Parathyroid adenoma (tissue), 2 donors: ENCODE measurements around the gene EML1.

ENCODE experiments used
- H2AFZ ChIP-seq: fragments of 300-600 bp; sonication (generic); one replicate; pipeline ENCODE4 v1.7.0; 2017; ENCODE audit warnings: antibody characterized with exemption, mild to moderate bottlenecking
- H3K27ac ChIP-seq: fragments of 300-600 bp; sonication (generic); one replicate; pipeline ENCODE4 v1.7.0; 2017
- H3K27me3 ChIP-seq: fragments of 300-600 bp; sonication (generic); one replicate; pipeline ENCODE4 v1.7.0; 2017; ENCODE audit warnings: low read length; ENCODE audit not compliant: control insufficient read depth, insufficient read depth
- H3K36me3 ChIP-seq: fragments of 300-600 bp; sonication (generic); one replicate; pipeline ENCODE4 v1.7.0; 2017; ENCODE audit warnings: low read length; ENCODE audit not compliant: control insufficient read depth, insufficient read depth
- H3K4me1 ChIP-seq: fragments of 300-600 bp; sonication (generic); one replicate; pipeline ENCODE4 v1.7.0; 2017; ENCODE audit warnings: control low read depth
- H3K4me2 ChIP-seq: fragments of 300-600 bp; sonication (generic); one replicate; pipeline ENCODE4 v1.7.0; 2017; ENCODE audit warnings: low read length
- H3K4me3 ChIP-seq: fragments of 300-600 bp; sonication (generic); one replicate; pipeline ENCODE4 v1.7.0; 2017; ENCODE audit warnings: low read depth, low read length
- H3K79me2 ChIP-seq: fragments of 300-600 bp; sonication (generic); one replicate; pipeline ENCODE4 v1.7.0; 2017; ENCODE audit warnings: control low read depth
- H3K9ac ChIP-seq: fragments of 300-600 bp; sonication (generic); one replicate; pipeline ENCODE4 v1.7.0; 2017; ENCODE audit warnings: mild to moderate bottlenecking
- H3K9me3 ChIP-seq: fragments of 300-600 bp; sonication (generic); one replicate; pipeline ENCODE4 v1.7.0; 2017; ENCODE audit warnings: low read length; ENCODE audit not compliant: control insufficient read depth
- CTCF ChIP-seq: fragments of 300-600 bp; sonication (generic); IDR thresholded peaks from one replicate; pipeline ENCODE4 v1.7.0; 2017; ENCODE audit warnings: antibody characterized with exemption, mild to moderate bottlenecking
- donor health status: primary hyperparathyroidism.

The EML1 gene

DNA sequence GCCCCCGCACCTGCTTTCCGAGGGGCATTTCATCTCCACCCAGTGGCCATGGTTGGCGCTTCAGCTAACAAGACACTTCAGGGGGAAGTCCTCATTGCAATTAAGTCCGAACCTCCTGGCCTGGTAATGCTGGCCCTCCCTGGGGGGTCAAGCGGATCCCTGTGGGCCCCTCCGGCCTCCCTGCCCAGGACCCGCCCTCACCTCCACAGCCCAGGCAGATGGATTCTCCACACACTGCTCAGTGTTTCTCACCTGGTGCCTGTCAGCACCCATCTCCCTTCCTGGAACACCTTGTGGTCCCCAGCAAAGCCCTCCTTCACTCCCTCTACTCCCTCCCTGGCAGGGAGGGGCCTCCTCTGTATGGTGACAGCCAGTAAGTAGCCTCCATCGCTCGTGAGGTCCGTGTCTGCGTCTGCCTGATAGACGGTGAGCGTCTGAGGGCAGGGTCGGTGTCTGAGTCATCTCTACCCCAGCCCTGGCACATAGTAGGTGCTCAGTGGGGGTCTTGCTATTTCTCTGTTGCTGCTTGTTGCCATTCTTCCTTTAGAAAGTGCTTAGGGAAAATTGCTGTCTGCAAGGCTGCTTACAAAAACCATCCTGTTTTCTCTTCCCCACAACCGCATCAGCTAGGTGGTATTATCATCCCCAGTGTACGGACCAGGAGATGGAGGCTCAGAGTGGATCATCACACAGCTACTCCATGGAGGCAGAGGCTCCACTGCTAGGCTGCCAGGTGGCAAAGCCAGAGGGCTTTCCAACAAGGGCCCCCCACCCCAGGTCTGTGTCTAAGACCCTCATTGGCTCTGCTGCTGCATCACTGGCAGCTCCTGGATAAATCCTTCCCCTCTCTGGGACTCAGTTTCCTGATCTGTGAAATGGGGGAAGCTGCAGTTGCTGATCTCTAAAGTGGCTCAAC lies 39.7 kb upstream of the EML1 start:
- no peaks in the 10 kb centered on the region for H3K4me1 ChIP-seq
- H3K9ac ChIP-seq = no peak overlapping the region
- no peaks in the 10 kb centered on the region for H3K27me3 ChIP-seq
- H3K36me3 ChIP-seq = no peaks in the 10 kb centered on the region
- no peaks in the 10 kb centered on the region for H3K9me3 ChIP-seq
- no peak overlapping the region for H3K27ac ChIP-seq
- no peak overlapping the region for H3K4me3 ChIP-seq
- no peaks in the 10 kb centered on the region for H3K79me2 ChIP-seq
- no peak for TF ChIP-seq CTCF
- no peak overlapping the region for H3K4me2 ChIP-seq
- H2AFZ ChIP-seq = no peak overlapping the region

DNA sequence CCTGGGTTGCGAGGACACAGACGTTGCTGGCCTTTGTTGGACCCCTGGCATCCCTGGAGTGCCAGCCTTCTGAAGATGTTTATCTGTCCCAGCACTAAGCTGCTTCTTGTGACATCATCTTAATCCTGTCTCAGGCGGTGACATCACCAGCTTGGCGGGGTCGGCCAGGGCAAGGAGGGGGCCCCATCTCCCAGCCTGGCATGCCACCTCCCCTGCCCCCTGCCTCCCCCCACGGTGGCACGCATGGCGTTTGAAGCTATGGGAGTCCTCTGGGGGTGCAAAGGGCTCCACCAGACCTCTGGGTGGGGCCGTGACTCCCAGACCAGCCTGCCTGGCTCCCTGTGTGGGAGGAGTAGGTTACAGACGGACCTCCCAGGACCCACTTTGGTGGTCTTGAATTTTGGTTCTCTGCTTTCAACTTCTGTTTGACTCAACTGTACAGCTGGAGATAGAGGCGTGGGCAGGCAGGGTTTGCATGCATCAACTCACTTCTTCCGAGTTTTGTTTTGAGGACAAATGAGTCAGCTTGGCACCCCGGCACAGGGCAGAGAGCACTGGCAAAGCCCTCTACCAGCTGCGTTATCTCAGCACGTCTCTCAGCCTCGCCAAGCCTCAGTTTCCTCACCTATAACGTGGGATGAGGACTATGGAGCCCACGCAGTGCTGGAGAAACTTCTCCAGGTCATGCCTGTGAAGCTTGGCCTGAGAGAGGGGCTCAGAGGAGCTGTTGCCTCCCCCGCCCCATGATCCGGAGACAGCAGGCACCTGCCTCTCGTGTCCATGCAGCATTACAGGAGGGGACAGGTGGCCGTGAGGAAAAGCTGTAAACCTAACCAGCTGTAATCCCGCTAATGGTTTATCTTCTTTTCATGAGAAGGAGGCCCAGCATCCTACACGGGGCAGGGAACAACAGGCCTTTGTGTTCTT lies 38.8 kb upstream of the EML1 start:
- TF ChIP-seq CTCF = no peak
- H3K27ac ChIP-seq = no peak overlapping the region
- H3K36me3 ChIP-seq = no peaks in the 10 kb centered on the region
- H3K4me3 ChIP-seq = no peak overlapping the region
- H3K79me2 ChIP-seq = no peaks in the 10 kb centered on the region
- H3K4me1 ChIP-seq = no peaks in the 10 kb centered on the region
- H3K4me2 ChIP-seq = no peak overlapping the region
- H3K9ac ChIP-seq = no peak overlapping the region
- H3K27me3 ChIP-seq = no peaks in the 10 kb centered on the region
- H2AFZ ChIP-seq = no peak overlapping the region
- H3K9me3 ChIP-seq = no peaks in the 10 kb centered on the region

DNA sequence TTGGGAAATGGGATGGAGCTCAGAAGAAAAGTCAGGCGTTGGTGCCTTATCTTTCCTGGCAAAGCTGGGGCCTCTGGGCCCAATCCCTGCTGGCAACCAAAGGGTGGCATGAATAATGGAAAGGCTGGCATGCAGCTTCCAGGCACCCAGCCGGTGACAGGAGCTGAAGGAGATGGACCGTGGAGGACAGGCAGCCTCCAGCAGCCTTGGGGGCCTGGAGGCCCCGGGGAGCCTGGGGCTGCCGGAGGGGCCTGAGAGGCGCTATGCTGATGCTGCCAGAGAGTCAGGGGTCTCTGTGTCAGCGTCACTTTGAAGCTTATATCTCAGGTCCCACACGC lies 38.2 kb upstream of the EML1 start:
- TF ChIP-seq CTCF = no peak
- Histone ChIP-seq H3K9ac (no peak overlapping the region), H3K9me3 (no peaks in the 10 kb centered on the region), H3K27me3 (no peaks in the 10 kb centered on the region), H3K27ac (no peak overlapping the region), H3K36me3 (no peaks in the 10 kb centered on the region), H3K79me2 (no peaks in the 10 kb centered on the region), H3K4me3 (no peak overlapping the region), H3K4me1 (no peaks in the 10 kb centered on the region), H2AFZ (no peak overlapping the region), H3K4me2 (no peak overlapping the region)

DNA sequence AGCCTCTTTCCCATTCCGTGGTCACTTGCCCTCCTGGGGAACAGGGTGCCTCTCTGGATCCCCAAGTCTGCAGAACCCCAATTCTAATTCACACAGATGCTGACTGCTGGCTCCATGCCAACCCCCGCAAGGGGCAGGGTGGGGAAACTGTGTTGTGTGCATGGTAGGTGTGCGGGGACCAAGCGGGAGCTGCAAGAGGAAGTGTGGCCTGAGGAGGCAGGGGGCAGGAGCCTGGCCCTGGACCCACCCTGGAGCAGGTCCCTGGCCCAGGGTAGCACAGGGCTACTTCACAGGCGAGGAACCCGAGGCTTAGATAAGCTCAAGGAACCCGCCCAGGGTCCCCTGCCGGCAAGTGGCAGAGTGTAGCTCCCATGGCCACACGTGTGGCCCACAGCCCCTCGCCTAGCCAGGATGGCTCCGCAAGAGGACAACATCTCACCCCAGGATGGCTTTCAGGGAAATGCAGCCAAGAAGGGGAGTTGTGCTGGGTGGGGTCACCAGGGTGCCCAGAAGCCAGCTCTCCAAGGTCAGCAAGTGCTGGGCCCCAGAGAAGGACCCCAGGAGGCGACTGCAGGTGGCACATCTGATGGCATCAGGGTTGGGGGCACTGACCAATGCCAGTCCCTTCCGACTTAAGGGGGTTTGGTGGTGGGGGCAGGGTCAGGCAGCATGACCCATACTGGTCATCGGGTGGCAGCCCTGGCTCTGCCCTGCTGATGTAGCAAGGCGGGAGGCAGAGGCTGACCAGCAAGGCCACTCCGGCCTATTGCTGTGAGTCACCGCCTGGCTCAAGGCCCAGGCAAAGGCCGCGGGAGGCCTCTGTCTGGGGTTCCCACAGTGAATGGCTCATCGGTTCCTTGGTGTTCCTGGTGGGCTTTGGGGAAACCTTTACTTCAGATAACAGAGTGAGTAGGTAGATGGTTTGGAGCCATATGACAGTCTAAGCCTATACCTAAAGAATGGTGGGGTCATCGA lies 37.3 kb upstream of the EML1 start:
- Histone ChIP-seq H3K27me3 (no peaks in the 10 kb centered on the region), H3K27ac (no peak overlapping the region), H3K4me2 (no peak overlapping the region), H3K36me3 (no peaks in the 10 kb centered on the region), H3K9ac (no peak overlapping the region), H3K79me2 (no peaks in the 10 kb centered on the region), H2AFZ (no peak overlapping the region), H3K9me3 (no peaks in the 10 kb centered on the region), H3K4me3 (no peak overlapping the region), H3K4me1 (no peaks in the 10 kb centered on the region)
- no peak for TF ChIP-seq CTCF
